ENCODE data around the gene VWC2L.

- TF ChIP-seq RAD21 (conservative IDR thresholded peaks at IDR 0.05) (no peak), SMC3 (conservative IDR thresholded peaks at IDR 0.05; ENCODE audit: poor library complexity) (no peak), CTCF (IDR thresholded peaks at IDR 0.05; ENCODE audit: poor library complexity, severe bottlenecking) (no peak)
Measured at GRCh38 chr2:214565246-214565645, 154.4 kb downstream of the VWC2L start.
